Endothelial cell of umbilical vein (primary cell): Measurements from ENCODE around the gene LMO1. TPM values are rescaled to one million over a fixed set of nuclear protein-coding genes. Genes with fewer than 3 reads are reported as not detected.

Experiments
- BruUV-seq: library from RNA; stranded (reverse); fragments of 400-500 nt; replicated peaks from 2 replicates; lab custom pipeline; 2021; lab: Mats Ljungman, UMichigan
- CTCF ChIA-PET: fragments of 300-600, 350-600 bp; sonication (Branson Sonifier 250); formaldehyde crosslinking; loops from one replicate; lab custom pipeline; 2021; ENCODE audit warnings: antibody characterized with exemption, inconsistent platforms; lab: Charles Lee
- POLR2A ChIA-PET: fragments of 300-600, 350-600 bp; sonication (Branson Sonifier 250); formaldehyde crosslinking; loops from one replicate; lab custom pipeline; 2021; ENCODE audit warnings: antibody characterized with exemption, inconsistent platforms; lab: Charles Lee
- DNase-seq: peaks from one replicate; pipeline ENCODE4 v3.0.0-alpha.2; 2011; ENCODE audit warnings: low read depth, low spot score
- FAIRE-seq: peaks from 2 replicates; lab custom pipeline; 2011; peaks lifted over from hg19 to GRCh38; lab: Jason Lieb, UNC
- H2AFZ ChIP-seq: 2 replicates; pipeline ENCODE4 v1.6.0; 2012; ENCODE audit warnings: low read depth, low read length, control low read depth, inconsistent platforms
- H3K27ac ChIP-seq: 2 replicates; pipeline ENCODE4 v1.5.1; 2011; ENCODE audit warnings: low read depth, mild to moderate bottlenecking, control low read depth, low read length, moderate library complexity; ENCODE audit not compliant: insufficient read depth
- H3K27me3 ChIP-seq, 2 experiments: 2 replicates each; pipeline versions ENCODE4 v1.6.0 to v1.6.1; 2011; ENCODE audit warnings: low read length in 2 of 2, mixed read lengths in 1 of 2; ENCODE audit not compliant: control insufficient read depth in 2 of 2, insufficient read depth in 2 of 2
- H3K36me3 ChIP-seq, 2 experiments: 2 replicates in 1 of 2; 3 replicates in 1 of 2; pipeline ENCODE4 v1.5.1; 2011; ENCODE audit warnings: low read length in 2 of 2, mild to moderate bottlenecking in 1 of 2, moderate library complexity in 1 of 2; ENCODE audit not compliant: control insufficient read depth in 2 of 2, insufficient read depth in 2 of 2; ENCODE audit errors: extremely low read depth in 1 of 2
- H3K4me1 ChIP-seq: 3 replicates; pipeline ENCODE4 v1.5.1; 2011; ENCODE audit warnings: mild to moderate bottlenecking, low read length; ENCODE audit not compliant: control insufficient read depth, insufficient read depth; ENCODE audit errors: extremely low read depth
- H3K4me2 ChIP-seq: 2 replicates; pipeline ENCODE4 v1.6.1; 2011; ENCODE audit warnings: low read length, control low read depth, mixed read lengths; ENCODE audit not compliant: insufficient read depth
- H3K4me3 ChIP-seq, 3 experiments: fragments of 200-600 bp in 1 of 3; sonication (generic), shearing (Covaris generic) in 1 of 3; replicated peaks in 1 of 3; 2 replicates each; pipeline ENCODE4 v1.5.1; 2011 to 2016; ENCODE audit warnings: control low read depth in 3 of 3, low read length in 3 of 3, mild to moderate bottlenecking in 2 of 3, inconsistent platforms in 1 of 3, low read depth in 1 of 3, moderate library complexity in 1 of 3; ENCODE audit not compliant: insufficient read depth in 1 of 3
- H3K79me2 ChIP-seq: 2 replicates; pipeline ENCODE4 v1.6.0; 2012; ENCODE audit warnings: low read length, inconsistent platforms; ENCODE audit not compliant: control insufficient read depth, insufficient read depth
- H3K9ac ChIP-seq: replicated peaks from 2 replicates; pipeline ENCODE3; 2011; ENCODE audit warnings: low read length, control low read depth; ENCODE audit not compliant: insufficient read depth; ENCODE audit errors: extremely low read depth
- H3K9me1 ChIP-seq: replicated peaks from 3 replicates; pipeline ENCODE4 v1.6.0; 2011; ENCODE audit warnings: mild to moderate bottlenecking, low read length; ENCODE audit not compliant: control insufficient read depth, insufficient read depth; ENCODE audit errors: extremely low read depth
- H3K9me3 ChIP-seq: replicated peaks from 2 replicates; pipeline ENCODE4 v1.5.1; 2012; ENCODE audit warnings: low read length, inconsistent platforms; ENCODE audit not compliant: control insufficient read depth, insufficient read depth
- H4K20me1 ChIP-seq: replicated peaks from 2 replicates; pipeline ENCODE3; 2011; ENCODE audit warnings: mild to moderate bottlenecking, low read length; ENCODE audit not compliant: control insufficient read depth, insufficient read depth; ENCODE audit errors: extremely low read depth
- CTCF ChIP-seq, 2 donors: IDR thresholded peaks; 1 replicate in 1 of 2; 2 replicates in 1 of 2; pipeline ENCODE4 v1.5.1; 2011; ENCODE audit warnings: low read length in 2 of 2, mild to moderate bottlenecking in 2 of 2, moderate library complexity in 2 of 2, control low read depth in 1 of 2, inconsistent platforms in 1 of 2, low read depth in 1 of 2; ENCODE audit not compliant: insufficient read depth in 1 of 2; ENCODE audit errors: extremely low read depth in 1 of 2
- EZH2 ChIP-seq: IDR thresholded peaks from 2 replicates; pipeline ENCODE4 v1.6.1; 2012; ENCODE audit warnings: borderline replicate concordance, low read depth, mild to moderate bottlenecking, moderate library complexity, low read length, inconsistent platforms; ENCODE audit not compliant: severe bottlenecking
- FOS ChIP-seq: IDR thresholded peaks from 2 replicates; pipeline ENCODE4 v1.6.1; 2011; ENCODE audit warnings: mild to moderate bottlenecking, low read length, moderate library complexity, borderline replicate concordance; ENCODE audit not compliant: insufficient read depth
- GATA2 ChIP-seq: IDR thresholded peaks from 2 replicates; pipeline ENCODE4 v1.7.0; 2011; ENCODE audit warnings: low read depth, mild to moderate bottlenecking, moderate library complexity, mixed read lengths, low read length; ENCODE audit not compliant: insufficient read length, insufficient read depth
- JUN ChIP-seq: IDR thresholded peaks from 2 replicates; pipeline ENCODE4 v1.6.1; 2011; ENCODE audit warnings: borderline replicate concordance, low read depth; ENCODE audit not compliant: insufficient read length, insufficient read depth
- MYC ChIP-seq: IDR thresholded peaks from one replicate; pipeline ENCODE4 v1.6.1; 2011; ENCODE audit warnings: mild to moderate bottlenecking, low read depth, low read length
- POLR2A ChIP-seq: IDR thresholded peaks from 2 replicates; pipeline ENCODE4 v1.6.1; 2012; ENCODE audit warnings: low read depth, mild to moderate bottlenecking, control low read depth, low read length
- POLR2AphosphoS5 ChIP-seq: IDR thresholded peaks from 2 replicates; pipeline ENCODE4 v1.6.1; 2012; ENCODE audit warnings: low read depth, mild to moderate bottlenecking, control low read depth, low read length, moderate library complexity; ENCODE audit not compliant: insufficient read depth
- dilution Hi-C: fragments of 300-500 bp; cut with MboI; formaldehyde crosslinking; loops from one replicate; pipeline ENCODE4 v1.15.0; 2019; ENCODE audit warnings: low sequenced_read_pairs; ENCODE audit not compliant: extremely low pct_ligation_motif_present
- intact Hi-C: fragments of 100-400 bp; cut with micrococcal nuclease; formaldehyde crosslinking; loops from one replicate; pipeline ENCODE4 v1.10.0; 2022
- polyA plus RNA-seq, 4 experiments: library from polyadenylated mRNA; depleted of rRNA in 3 of 4; stranded (reverse) in 3 of 4; unstranded in 1 of 4; fragments of >200 nt; gene quantifications; 2 replicates each; pipeline versions ENCODE4 v1.2.1 to v1.2.3, GENCODE V29; 2011 to 2012; ENCODE audit warnings: missing spikeins in 1 of 4
- total RNA-seq: library from RNA; stranded (reverse); gene quantifications from 2 replicates; pipeline ENCODE4 v1.2.3, GENCODE V29; 2021
- TF ChIP-seq, protein P1 (sequence below): IDR thresholded peaks from 2 replicates; pipeline ENCODE4 v1.6.1; 2011; ENCODE audit not compliant: insufficient read depth, insufficient read length

Gene LMO1
- total and polyA plus RNA-seq, 2 donors (not counting 3 experiments of a cell fraction or from before 2014, with no cell fraction given), result not detected

GRCh38 chr11:8227156-8228152, 36.2 kb downstream of the LMO1 start:
- ChIA-PET POLR2A (interaction anchor here (0.6 kb wide), 1 partner anchor 309 kb away, joined by 6 read pairs; no protein-coding TSS in a partner anchor), CTCF (interaction anchor here (1.3 to 4.6 kb wide), 3 partner anchors 8 to 340 kb away, joined by 6 to 26 read pairs (median 20); partner anchors contain the start of gene LMO1)
- no peak overlapping the region for H3K4me3 ChIP-seq
- peaks cover 0 to 3% of the 10 kb centered on the region in 2 experiments for H3K27me3 ChIP-seq
- no peaks in the 10 kb centered on the region for H3K4me1 ChIP-seq
- no peaks in the 10 kb centered on the region for H3K9me1 ChIP-seq
- H3K4me2 ChIP-seq, result no peak overlapping the region
- no peak overlapping the region for H3K9ac ChIP-seq
- H3K36me3 ChIP-seq, result no peaks in the 10 kb centered on the region
- no TSS peak for BruUV-seq
- no peaks in the 10 kb centered on the region for H3K9me3 ChIP-seq
- H3K79me2 ChIP-seq, result no peaks in the 10 kb centered on the region
- DNase-seq, result no peak
- intact Hi-C loops (loop anchor here (5.0 kb wide), 1 partner anchor 90 kb away; no protein-coding TSS in a partner anchor), dilution Hi-C loops (no loop called here)
- H3K27ac ChIP-seq, result no peak overlapping the region
- TF ChIP-seq FOS (no peak), CTCF (IDR thresholded peaks at IDR 0.05; ENCODE audit: extremely low read depth in 1 of 2, insufficient read depth in 1 of 2, low read depth in 1 of 2, low read length in 2 of 2) (no peak), EZH2 (no peak), POLR2AphosphoS5 (no peak), GATA2 (no peak), MYC (no peak), POLR2A (no peak), JUN (no peak)
- TF ChIP-seq, protein P1, sequence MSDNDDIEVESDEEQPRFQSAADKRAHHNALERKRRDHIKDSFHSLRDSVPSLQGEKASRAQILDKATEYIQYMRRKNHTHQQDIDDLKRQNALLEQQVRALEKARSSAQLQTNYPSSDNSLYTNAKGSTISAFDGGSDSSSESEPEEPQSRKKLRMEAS, result no peak
- H2AFZ ChIP-seq, result no peak overlapping the region
- H4K20me1 ChIP-seq, result no peaks in the 10 kb centered on the region
- no peak for FAIRE-seq
